ENCODE measurements around the gene ZNF536.

DNA sequence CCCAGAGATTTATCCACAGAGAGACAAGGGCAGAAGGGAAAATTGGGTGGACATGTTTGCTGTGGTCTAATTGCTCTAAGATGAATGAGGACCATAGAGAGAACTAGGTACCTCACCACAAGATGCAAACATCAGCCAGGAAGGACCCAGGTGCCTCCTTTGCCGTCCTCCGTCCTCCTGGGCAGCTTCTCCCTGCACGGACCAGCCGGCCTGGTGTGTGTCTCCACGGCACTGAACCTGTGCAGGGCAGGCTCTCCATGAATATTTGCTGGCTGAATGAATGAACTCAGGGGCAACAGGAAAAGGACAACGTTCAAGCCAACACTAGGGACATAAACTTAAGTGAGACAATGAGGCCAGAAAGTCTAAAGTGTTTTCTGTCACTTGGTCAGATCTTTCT is 143.9 kb downstream of the ZNF536 start:
- no peak for TF ChIP-seq EZH2 (IDR thresholded peaks at IDR 0.05; ENCODE audit: borderline replicate concordance, insufficient read depth, low read depth, low read length, poor library complexity, severe bottlenecking)
- TF ChIP-seq, protein P1, sequence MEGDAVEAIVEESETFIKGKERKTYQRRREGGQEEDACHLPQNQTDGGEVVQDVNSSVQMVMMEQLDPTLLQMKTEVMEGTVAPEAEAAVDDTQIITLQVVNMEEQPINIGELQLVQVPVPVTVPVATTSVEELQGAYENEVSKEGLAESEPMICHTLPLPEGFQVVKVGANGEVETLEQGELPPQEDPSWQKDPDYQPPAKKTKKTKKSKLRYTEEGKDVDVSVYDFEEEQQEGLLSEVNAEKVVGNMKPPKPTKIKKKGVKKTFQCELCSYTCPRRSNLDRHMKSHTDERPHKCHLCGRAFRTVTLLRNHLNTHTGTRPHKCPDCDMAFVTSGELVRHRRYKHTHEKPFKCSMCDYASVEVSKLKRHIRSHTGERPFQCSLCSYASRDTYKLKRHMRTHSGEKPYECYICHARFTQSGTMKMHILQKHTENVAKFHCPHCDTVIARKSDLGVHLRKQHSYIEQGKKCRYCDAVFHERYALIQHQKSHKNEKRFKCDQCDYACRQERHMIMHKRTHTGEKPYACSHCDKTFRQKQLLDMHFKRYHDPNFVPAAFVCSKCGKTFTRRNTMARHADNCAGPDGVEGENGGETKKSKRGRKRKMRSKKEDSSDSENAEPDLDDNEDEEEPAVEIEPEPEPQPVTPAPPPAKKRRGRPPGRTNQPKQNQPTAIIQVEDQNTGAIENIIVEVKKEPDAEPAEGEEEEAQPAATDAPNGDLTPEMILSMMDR (IDR thresholded peaks at IDR 0.05) = no peak

Measured in B cell (primary cell).